ENCODE results near the gene BORCS5.
"Not testable (repeated sequence)": the region's sequence is repeated elsewhere in the genome, so short reads cannot be mapped to it uniquely, and the experiment has no call there.

BORCS5 gene

GRCh38 chr12:12467264-12467663 lies 110.4 kb downstream of the BORCS5 start:
- DNase-seq = no peak

DNA sequence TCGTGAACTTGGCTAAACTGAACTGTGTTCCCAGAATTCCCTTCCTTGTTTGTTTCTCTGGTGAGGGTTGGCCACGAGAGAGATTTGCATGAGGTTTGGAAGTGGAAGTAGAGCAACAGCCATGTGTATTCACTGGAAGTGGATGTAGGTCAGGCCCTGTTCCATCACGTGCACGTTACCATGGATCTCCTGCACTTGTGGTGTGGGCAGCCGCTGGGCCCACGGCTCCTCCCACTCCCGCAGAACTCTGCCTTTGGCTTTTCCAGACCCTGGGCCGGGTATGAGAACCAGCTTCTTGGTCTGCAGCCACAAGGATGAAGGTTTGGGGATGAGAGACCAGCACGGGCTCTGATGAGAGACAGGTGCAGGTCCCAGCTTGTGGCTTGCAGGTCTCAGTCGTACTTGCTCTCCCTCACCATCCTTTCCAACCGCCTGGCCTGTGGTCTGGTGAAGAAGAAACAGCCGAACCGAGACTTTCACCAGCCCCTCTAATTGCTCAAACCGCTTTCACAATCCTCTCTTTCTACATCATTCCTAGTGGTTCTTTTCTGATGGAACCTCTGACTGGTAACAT lies 110.9 kb downstream of the BORCS5 start:
- DNase-seq = no peak

DNA sequence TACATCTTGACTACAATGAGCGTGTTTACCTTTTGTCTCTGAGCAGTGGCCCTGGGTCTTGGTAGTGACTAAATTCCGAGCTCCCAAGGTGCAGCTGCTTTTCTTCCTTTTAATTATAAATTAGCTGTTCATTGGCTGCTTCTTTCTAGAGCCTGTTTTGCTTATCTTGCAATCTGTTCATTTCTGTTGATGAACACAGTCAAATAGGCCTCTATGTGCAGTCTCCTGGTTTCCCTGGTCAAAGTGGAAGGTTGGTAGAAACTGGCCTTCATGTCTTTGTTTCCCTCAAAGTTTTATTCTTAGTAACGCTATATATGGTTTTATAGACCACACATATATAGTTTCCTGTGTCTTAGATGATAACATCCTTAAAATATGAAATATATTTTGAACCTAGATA lies 111.7 kb downstream of the BORCS5 start:
- DNase-seq = no peak

DNA sequence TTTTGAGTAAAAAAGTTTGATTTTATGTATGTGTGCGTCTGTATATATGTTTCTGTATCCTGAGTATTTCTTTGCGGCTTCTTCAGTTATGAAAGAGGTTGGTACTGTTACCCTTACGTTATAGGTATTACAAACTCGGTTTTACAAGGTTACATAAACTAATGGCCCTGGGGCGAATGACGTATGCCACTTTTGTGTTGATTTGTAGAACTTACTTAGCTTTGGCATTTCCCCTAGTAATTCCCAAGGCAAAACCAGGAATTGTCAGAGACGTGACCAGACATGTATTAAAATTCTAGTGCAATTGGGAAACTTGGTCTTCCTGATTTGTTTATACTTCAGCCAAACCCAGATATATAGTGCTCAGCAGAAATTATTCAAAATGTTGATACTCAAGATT lies 112.5 kb downstream of the BORCS5 start:
- no peak for DNase-seq

GRCh38 chr12:12470751-12471306 lies 114.0 kb downstream of the BORCS5 start:
- no peak for DNase-seq

GRCh38 chr12:12471982-12472961 lies 115.4 kb downstream of the BORCS5 start:
- DNase-seq = not testable (repeated sequence)

GRCh38 chr12:12473223-12473622 lies 116.3 kb downstream of the BORCS5 start:
- DNase-seq = no peak

GRCh38 chr12:12474471-12474928 lies 117.6 kb downstream of the BORCS5 start:
- DNase-seq = no peak

- no peak for DNase-seq
Measured at GRCh38 chr12:12474931-12475795, 118.3 kb downstream of the BORCS5 start.

- no peak for DNase-seq
Measured at GRCh38 chr12:12476857-12477531, 120.1 kb downstream of the BORCS5 start.

GRCh38 chr12:12477532-12477890 lies 120.6 kb downstream of the BORCS5 start:
- no peak for DNase-seq

DNA sequence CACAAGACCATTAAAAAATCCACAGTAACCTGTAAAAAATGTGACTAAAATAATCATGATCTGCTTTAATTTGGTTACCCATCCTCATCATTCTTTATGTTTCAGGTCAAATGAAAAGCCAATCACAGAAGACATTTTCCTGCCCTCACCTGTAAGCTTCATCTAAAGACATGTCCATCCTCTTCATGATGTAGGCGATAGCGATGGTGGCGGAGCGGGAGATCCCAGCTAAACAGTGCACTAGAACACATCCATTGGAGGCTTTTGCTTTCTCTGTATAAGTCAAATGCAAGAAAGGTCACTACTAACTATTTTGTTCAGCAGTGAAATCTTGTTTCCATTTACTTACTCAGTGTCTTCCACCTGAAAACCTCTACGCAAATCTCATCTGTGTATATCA lies 123.2 kb downstream of the BORCS5 start:
- DNase-seq = no peak

- no peak for DNase-seq
Measured at GRCh38 chr12:12481631-12482030, 124.8 kb downstream of the BORCS5 start.

DNA sequence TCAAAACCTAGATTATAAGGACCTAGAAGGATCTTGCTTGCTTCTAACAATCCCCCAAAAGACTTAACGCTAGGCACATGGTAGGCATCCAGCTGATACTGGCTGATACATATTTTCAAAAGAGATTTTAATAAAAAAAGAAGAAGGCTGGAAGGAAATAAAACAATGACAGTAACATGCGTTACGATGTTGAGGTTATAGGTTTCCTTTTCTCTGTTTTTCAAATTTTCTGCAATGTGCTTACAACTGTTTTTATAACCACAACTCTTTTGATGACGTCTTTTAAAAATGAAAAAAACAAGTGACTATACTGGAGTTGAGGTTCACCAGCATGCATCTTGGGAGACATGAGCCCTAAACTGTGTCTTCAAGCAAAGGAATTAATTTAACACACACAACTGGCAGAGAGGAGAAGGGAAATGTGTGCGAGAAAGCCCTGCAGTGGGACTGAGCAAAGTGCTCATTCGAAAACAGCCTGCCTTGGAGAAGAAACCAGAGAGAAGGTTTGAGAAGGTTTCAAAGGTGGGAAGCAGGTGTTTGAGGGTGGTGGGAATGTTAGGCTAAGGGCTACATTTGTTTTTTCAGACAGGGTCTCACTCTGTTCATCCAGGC lies 125.4 kb downstream of the BORCS5 start:
- no peak for DNase-seq

DNA sequence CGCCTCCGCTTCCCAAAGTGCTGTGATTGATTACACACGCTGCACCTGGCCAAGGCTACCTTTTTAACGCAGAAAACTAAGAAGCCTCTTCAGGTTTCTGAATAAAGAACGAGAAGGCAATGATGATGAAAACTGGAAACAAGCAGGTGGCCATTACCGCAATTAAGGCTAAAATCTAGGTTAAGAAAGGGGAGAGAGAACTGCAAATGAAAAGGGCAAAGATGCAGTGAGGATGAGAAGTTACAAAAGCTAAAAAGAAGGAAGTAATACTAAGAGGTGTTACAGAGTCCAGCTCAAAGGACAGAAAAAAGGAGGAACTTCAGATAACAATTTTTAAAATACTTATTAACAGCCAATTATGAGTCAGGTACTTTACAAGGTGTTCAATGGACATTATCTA lies 126.1 kb downstream of the BORCS5 start:
- no peak for DNase-seq

- DNase-seq = no peak
Measured at GRCh38 chr12:12483438-12483837, 126.6 kb downstream of the BORCS5 start.

GRCh38 chr12:12486661-12487240 lies 129.9 kb downstream of the BORCS5 start:
- no peak for DNase-seq

GRCh38 chr12:12487490-12487889 lies 130.6 kb downstream of the BORCS5 start:
- DNase-seq = no peak

GRCh38 chr12:12488296-12488695 lies 131.4 kb downstream of the BORCS5 start:
- DNase-seq = no peak

DNA sequence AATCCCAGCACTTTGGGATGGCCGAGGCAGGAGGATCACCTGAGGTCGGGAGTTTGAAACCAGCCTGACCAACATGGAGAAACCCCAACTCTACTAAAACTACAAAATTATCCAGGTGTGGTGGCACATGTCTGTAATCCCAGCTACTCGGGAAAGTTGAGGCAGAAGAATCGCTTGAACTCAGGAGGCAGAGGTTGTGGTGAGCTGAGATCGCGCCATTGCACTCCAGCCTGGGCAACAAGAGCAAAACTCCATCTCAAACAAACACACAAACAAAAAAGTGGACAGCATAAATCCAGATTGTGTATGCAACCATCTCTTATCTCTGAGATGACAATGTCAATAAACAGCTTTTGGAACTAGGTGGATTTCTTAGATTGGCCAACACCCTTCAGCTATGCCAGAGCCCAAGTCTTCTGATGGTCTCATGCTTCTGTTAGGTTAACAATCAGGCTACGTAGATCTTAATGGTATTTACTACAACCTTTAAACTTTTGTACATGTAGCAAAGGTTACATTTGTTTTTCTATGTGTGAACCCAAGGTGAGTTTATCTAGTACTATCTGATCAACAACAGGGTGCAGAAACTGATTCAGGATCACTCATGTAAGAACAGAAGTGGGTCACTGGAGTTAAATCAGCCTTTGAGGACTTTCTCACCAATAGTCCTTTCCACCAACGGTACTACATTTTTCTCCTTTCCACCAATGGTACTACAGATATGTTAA lies 132.1 kb downstream of the BORCS5 start:
- DNase-seq = no peak

DNA sequence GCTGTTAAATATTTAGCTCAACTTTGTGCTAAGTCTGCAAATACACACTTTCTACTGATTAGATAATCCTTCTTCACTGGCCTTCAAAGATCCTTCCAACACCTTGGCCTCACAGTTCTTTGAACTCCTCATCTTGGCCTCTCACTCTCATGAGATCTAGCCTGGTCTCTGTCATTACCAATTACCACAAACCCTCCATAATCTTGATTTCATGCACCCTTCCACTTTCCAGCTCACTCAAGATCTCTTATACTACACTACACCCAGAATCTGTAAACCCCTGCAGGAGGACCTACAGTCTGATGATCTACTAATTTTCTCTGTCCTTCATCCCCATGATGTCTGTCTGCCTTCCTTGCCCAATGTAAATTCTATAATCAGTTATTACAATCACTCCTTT lies 134.7 kb downstream of the BORCS5 start:
- no peak for DNase-seq
